GM18951 (cell line): Measurements from ENCODE around the gene TMEM179.

Experiments used
- POLR2A ChIP-seq: IDR thresholded peaks from 4 replicates; pipeline ENCODE4 v1.6.1; 2011; ENCODE audit warnings: mild to moderate bottlenecking; ENCODE audit not compliant: insufficient read length, insufficient read depth; ENCODE audit errors: extremely low read depth
- in situ Hi-C: fragments of 300-500 bp; cut with MboI; formaldehyde crosslinking; loops from one replicate; pipeline ENCODE4 v1.12.0; 2022; ENCODE audit warnings: low sequenced_read_pairs, mixed read lengths, inconsistent platforms; ENCODE audit not compliant: unreplicated experiment

TMEM179 gene

DNA sequence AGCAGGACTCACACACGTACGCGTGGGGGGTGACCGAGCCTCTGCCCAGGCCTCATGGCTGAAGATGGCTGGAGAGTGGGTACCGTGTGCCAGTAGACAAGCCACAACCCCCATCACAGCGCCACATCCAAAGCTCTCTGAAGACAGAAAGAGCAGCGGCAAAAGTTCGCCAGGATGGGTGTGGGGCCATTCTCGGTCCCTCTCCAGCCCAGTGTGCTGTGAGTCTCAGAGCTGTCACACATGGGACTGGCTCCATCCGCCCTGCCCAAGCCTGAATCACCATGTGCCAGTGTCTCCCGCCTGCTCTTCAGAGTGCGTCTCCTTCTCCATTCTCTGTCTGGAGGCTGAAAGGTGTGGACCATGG, 5.7 kb downstream of the TMEM179 start:
- in situ Hi-C loops, result no loop called here
- no peak for TF ChIP-seq POLR2A

DNA sequence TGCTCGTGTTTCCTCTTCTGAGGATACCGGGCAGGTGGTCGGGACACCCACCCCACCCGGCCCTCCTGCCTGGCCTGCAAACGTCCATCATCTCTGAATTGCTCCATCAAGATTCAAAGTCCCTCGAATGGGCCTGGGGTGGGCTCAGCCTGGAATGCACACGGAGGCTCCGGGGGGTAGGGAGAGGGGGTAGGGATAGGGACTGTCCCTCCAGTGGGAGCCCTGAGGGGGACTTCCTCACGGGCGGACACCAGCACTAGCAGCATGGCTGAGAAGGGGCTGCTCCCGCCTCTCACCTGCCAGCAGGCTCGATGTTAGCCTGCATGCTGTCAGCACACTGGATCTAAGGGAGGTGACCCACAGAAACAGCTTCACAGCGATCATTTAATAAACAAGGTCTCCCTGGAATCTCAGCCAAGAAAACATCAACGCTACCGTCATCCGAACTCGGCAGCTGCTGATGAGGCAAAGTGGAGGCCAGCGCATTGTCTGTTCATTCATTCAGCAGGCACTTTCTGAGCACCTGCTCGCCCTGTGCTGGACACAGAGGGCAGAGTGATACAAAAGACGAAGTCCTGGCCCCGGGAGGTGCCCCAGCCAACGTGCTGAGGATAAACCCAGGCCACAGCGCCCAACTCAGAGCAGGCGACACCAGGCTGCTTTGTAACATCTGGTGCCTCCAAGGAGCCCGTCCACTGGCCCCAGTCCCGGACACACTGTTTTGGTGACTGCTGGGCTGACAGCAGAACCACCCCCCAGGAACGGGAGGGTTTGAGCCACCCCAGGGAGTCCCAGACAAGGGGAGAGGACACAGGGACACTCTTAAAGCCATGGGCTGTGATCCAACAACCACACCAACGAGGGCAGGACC, 6.3 kb downstream of the TMEM179 start:
- TF ChIP-seq POLR2A, result no peak
- in situ Hi-C loops, result no loop called here

DNA sequence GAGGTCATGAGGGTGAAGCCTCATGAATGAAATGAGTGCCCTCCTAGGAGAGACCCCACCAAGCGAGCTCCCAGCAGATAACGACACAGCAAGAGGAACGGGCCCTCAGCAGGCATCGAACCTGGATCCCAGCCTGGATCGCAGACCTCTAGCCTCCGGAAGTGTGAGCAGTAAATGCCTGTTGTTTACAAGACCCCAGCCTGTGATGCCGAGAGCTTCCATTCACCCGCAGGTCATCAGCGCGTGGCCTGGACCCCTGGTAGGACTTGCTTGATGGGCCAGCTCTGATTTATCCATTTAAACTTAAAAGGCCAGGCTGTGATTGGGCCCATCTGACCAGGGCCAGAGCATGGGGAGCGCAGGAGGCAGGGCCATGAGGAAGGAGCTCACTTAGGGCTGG, 7.0 kb downstream of the TMEM179 start:
- no peak for TF ChIP-seq POLR2A
- in situ Hi-C loops, result no loop called here

DNA sequence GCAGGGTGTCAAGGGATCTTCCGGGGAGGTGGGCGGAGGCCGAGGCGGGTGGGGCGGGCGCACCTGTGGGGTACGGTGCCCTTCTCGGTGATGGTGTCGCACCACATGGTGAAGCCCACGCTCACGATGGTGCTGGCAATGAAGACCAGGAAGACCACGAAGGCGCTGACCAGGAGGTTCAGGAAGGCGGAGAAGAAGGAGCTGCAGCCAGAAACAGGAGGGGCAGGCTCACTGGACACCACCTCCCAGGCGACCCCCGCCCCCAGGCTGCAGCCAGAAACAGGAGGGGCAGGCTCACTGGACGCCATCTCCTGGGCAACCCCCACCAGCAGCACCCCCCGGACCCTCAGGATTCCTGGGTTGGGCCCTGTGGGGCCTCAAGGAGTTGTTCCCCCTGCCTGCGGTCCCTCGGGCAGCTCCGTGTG, 7.6 kb downstream of the TMEM179 start:
- no peak for TF ChIP-seq POLR2A
- in situ Hi-C loops, result no loop called here

DNA sequence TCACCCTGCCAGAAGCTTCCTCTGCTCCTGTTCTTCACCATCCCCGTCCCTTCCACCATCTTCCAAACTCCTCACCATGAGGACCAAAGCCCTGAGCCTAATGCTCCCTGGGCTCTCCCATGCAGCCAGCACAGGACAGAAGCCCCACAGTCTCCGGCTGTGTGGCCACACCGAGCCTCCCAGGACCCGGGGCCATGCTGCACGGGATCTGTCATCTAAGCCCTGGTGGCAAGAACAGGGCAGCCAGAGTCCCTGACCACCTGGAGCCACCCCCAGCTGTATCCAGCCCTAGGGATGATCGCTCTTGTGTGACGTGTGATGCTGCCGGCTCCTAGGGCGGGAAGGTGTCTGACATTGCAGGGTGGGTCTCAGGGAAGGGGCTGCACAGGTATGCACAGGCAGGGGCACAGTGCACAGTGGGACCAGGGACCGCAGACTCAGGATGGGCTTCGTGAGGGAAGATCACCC, 8.1 kb downstream of the TMEM179 start:
- in situ Hi-C loops, result no loop called here
- no peak for TF ChIP-seq POLR2A

DNA sequence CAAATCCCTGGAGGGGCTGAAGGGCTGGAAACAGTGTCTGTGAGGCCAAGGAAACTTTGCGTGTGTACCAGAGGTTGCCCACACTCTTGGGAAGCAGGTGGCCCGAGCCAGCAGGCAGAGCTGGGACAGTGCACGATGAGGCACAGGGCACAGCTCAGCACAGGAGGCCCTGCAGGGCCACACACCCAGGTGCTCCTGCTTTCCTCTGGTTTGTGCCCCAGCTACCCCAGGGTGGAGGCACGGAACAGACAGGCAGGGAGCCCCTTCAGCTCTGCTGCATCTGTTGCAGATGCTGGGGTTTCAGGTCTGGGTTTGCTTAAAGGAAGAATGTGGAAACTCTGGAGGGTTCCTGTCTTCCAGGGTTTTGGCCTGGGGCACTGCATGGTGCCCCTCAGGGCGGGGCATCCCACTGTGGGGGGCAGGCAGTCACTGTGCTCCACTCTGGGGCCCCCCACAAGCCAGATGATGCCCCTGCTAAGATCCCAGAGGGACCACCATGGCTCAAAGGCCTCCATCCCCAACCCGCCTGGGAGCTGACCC, 8.6 kb downstream of the TMEM179 start:
- in situ Hi-C loops, result no loop called here
- TF ChIP-seq POLR2A, result no peak

DNA sequence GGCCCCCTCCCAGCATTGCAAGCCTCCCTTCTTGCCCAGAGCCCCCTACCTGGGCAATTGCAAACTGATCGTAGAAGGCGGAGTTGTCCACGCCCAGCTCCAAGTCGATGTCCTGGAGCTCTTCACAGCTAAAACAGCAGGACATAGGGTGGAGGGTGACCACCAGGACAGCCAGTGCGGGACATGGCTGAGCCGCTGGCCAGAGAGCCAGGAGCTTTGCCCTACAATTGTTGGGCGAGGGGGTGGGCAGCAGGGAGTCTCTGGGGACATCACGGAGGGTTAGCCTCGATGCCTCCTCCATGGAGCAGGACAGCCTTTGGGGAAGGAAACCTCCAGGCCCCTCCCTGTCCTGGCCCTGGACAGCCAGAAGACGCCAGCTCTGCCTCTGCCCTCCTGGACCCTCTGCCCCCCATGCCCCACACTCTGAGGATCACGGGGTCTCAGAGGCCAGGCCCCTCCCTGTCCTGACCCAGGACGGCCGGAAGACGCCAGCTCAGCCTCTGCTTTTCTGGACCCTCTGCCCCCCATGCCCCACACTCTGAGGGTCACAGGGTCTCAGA, 9.4 kb downstream of the TMEM179 start:
- TF ChIP-seq POLR2A, result no peak
- in situ Hi-C loops, result no loop called here

DNA sequence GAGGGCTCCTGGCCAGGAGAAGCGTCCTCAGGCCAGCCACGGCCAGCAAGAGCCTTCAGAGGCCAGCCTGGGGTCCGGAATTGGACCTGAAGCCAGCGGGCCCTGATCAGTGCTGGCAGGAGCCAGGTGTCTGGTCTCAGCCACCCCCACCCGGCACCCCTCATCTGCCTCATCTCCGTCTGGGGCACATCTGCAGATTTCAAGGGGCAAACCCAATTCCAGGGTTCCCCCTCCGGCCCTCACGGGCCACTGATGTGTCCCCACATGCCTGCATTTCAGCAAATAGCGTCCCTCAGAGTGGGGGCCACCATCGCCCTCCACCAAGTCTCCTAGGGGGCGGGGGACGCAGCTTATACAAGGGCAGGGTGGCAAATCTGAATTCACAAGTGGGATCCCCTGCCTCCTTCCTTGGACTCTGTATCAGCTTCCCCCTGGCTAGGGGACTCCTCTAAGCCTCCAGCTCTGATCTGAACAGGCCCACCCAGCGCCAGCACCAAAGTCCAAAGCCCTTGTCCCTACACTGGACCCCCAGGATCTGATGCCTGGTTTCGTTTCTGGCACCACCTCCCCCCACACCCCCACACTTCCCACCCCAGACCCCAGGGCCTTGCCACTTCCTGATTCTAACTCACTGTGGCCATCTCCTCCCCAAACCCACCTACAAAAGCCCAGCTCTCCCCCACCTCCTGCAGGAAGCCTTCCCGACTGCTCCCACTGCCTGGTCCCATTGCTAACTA, 10.1 kb downstream of the TMEM179 start:
- TF ChIP-seq POLR2A, result no peak
- in situ Hi-C loops, result no loop called here

DNA sequence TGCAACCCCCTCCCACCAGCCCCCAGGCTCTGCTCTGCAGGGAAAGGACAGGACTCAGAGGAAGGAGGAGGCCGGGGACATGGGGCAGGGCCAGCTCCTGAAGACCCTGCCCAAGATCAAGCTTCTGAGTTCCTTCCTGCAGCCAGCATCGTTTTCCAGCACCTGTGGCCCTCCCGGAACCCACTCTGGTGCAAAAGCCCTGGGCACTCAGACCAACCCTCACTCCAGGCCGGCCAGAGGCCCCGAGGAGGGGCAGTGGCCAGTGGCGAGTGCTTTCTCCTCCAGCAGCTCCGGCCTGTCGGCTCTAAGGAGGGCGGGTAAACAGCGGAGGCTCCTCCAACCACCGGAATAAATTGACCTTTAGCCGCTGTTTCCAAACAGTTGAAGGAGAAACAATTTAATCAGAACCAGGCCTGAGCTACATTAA, 10.8 kb downstream of the TMEM179 start:
- no peak for TF ChIP-seq POLR2A
- in situ Hi-C loops, result no loop called here

DNA sequence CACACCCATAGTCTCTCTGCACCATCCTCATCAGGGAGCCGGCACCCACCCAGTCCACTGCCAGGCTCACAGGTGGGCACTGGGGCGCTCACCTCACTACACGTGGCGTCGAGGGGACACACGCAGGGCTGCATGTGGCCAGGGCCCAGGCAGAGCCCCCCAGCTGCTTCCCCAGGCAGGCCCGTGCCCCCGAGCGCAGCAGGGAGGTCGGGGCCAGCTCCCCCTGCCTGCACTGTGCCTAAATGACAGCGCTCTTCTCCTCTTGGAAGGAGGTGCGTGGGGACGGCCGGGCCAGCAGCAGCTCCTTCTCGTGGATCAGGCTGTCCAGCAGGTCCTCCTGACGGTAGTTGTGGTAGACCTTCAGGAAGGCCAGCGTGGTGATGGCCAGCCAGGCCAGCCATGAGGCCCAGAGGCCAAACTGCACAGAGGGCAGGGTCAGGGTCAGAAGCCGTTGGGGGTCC, 11.3 kb downstream of the TMEM179 start:
- in situ Hi-C loops, result no loop called here
- no peak for TF ChIP-seq POLR2A

DNA sequence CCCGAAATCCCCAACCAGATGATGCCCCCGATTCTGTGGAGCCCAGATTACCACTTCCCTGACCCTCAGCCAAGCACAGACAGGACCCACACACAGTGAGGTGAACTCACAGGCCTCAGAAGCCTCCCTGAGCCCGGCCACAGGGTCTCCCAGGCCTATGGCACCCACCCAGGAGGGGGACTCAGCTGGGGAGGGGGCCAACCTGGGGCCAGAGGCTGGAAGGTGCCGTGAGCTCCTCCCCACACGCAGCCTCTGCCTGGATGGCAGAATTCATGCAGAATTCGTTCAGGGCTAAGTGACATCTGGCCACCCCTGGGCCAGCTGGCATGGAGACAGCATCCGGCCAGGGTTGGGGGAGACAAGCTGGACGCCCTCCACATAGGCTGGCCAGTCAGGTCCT, 11.8 kb downstream of the TMEM179 start:
- TF ChIP-seq POLR2A, result no peak
- in situ Hi-C loops, result no loop called here

DNA sequence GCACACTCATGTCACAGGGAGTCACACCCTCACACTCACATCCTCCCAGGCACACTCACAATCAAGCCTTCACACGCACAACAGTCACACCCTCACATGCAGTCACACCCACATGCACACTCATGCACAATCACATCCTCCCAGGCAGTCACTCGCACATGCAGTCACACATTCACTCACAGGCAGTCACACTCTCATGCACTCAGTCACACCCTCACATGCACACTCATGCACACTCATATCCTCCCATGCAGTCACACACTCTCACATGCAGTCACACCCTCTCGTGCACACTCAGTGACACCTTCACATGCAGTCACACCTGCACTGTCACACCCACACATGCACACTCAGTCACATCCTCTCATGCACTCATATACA, 12.3 kb downstream of the TMEM179 start:
- no peak for TF ChIP-seq POLR2A
- in situ Hi-C loops, result no loop called here

DNA sequence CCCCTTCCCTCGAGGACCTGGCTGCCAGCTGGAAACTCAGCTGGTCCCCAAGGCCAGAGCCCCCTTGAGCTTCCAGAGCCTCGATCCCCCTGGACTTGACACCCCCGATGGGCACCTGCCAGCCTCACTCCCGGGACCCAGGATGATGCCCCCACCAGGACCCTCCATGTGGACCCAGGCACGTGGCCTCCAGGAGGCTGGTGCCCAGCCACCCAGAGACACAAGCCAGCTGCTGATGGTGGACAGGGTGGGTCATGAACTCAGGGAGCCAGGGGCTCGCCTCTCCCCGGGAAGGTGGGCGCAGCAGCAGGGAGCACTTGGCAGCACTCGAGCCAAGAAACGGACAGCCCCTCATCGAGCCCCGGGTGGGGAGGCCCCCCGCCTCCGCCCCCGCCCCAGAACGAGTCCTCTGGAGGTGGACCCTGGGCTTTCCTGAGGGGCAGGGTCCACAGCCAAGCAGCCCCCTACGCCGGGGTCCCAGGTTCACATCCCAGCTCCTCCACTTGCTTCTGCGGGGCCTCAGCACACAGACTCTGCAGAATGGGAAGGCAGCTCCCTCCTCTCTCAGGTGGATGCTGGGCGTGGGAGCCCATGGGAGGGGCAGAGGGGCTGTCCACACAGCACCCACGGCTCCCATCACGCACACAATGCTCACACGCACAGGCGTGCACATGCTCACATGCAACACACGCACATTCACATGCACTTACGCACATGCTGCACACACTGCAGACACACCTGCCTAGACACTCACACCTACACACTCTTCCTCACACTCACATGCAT, 12.9 kb downstream of the TMEM179 start:
- in situ Hi-C loops, result no loop called here
- TF ChIP-seq POLR2A, result no peak

DNA sequence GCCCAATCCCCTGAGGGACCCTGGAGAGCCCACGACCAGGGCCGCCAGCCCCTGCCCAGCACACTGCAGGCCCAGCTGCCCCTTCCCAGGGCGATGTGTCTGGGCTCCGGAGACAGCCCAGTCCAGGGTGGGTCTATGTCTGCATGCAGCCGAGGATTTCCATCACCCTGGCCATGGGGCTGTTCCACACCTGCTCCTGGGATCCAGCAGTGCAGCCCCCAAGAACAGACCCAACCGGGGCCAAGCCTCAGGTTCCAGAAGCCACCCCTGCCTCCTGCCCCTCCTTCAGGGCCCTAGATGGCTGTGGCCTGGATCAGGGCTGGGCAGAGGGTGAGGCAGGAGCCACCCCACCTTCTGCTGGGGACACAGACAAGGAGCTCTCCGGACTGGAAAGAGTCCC, 13.5 kb downstream of the TMEM179 start:
- TF ChIP-seq POLR2A, result no peak
- in situ Hi-C loops, result no loop called here
